Karpas-422 (cell line): ENCODE results near the gene CLOCK. TPM values are rescaled to one million over a fixed set of nuclear protein-coding genes. Genes with fewer than 3 reads are reported as not detected.

Source experiments
- DNase-seq: peaks from one replicate; pipeline ENCODE4 v3.0.0-alpha.2; 2015
- H2AFZ ChIP-seq: fragments of 200-600 bp; sonication (generic); 2 replicates; pipeline ENCODE4 v1.6.1; 2014; ENCODE audit warnings: antibody characterized with exemption, low read length, mixed read lengths
- H3K27ac ChIP-seq: fragments of 200-600 bp; sonication (generic); 2 replicates; pipeline ENCODE4 v1.5.1; 2014; ENCODE audit warnings: mild to moderate bottlenecking, low read length, moderate library complexity
- H3K27me3 ChIP-seq: fragments of 200-600 bp; sonication (generic); 2 replicates; pipeline ENCODE4 v1.6.1; 2014; ENCODE audit warnings: low read length, mixed read lengths
- H3K36me3 ChIP-seq: fragments of 200-600 bp; sonication (generic); 2 replicates; pipeline ENCODE4 v1.6.1; 2014; ENCODE audit warnings: low read length, mixed read lengths; ENCODE audit not compliant: insufficient read depth
- H3K4me1 ChIP-seq: fragments of 200-600 bp; sonication (generic); 2 replicates; pipeline ENCODE4 v1.6.1; 2014; ENCODE audit warnings: mild to moderate bottlenecking, low read length, mixed read lengths
- H3K4me2 ChIP-seq: fragments of 200-600 bp; sonication (generic); 2 replicates; pipeline ENCODE4 v1.6.1; 2014; ENCODE audit warnings: low read length, low read depth, mild to moderate bottlenecking; ENCODE audit not compliant: poor library complexity, severe bottlenecking
- H3K4me3 ChIP-seq: fragments of 200-600 bp; sonication (generic); 2 replicates; pipeline ENCODE4 v1.5.1; 2014; ENCODE audit warnings: mild to moderate bottlenecking, antibody characterized with exemption, low read length, mixed read lengths
- H3K79me2 ChIP-seq: fragments of 200-600 bp; sonication (generic); 2 replicates; pipeline ENCODE4 v1.6.1; 2014; ENCODE audit warnings: mild to moderate bottlenecking, low read length, mixed read lengths
- H3K9ac ChIP-seq: fragments of 200-600 bp; sonication (generic); 2 replicates; pipeline ENCODE4 v1.6.0; 2014; ENCODE audit warnings: low read length
- H3K9me2 ChIP-seq: fragments of 200-600 bp; sonication (generic), shearing (Covaris generic); replicated peaks from 2 replicates; pipeline ENCODE4 v1.6.0; 2014; ENCODE audit warnings: mild to moderate bottlenecking, low read length, moderate library complexity; ENCODE audit not compliant: insufficient read depth
- H3K9me3 ChIP-seq: fragments of 300-700, 200-600 bp; sonication (generic); 2 replicates; pipeline ENCODE4 v1.6.1; 2014; ENCODE audit warnings: low read length, mixed read lengths
- H4K20me1 ChIP-seq: fragments of 200-600 bp; sonication (generic); 2 replicates; pipeline ENCODE4 v1.6.1; 2014; ENCODE audit warnings: mild to moderate bottlenecking, antibody characterized with exemption, low read length, low read depth; ENCODE audit not compliant: insufficient read depth
- total RNA-seq: library from RNA; depleted of rRNA; stranded (reverse); fragments of >200 nt; shearing (Covaris generic); gene quantifications from 2 replicates; pipeline ENCODE4 v1.2.3, GENCODE V29; 2014; ENCODE audit warnings: low replicate concordance

CLOCK gene
- total RNA-seq, 1 experiment from 2014 or later: 2.3 TPM

GRCh38 chr4:55458164-55458563 lies 88.5 kb downstream of the CLOCK start:
- H3K4me1 ChIP-seq: no peaks in the 10 kb centered on the region
- H3K9me3 ChIP-seq: no peaks in the 10 kb centered on the region
- no peak overlapping the region for H3K9ac ChIP-seq
- no peak overlapping the region for H2AFZ ChIP-seq
- no peaks in the 10 kb centered on the region for H4K20me1 ChIP-seq
- H3K4me2 ChIP-seq: no peak overlapping the region
- no peak overlapping the region for H3K4me3 ChIP-seq
- H3K36me3 ChIP-seq: no peaks in the 10 kb centered on the region
- H3K9me2 ChIP-seq: no peaks in the 10 kb centered on the region
- no peaks in the 10 kb centered on the region for H3K79me2 ChIP-seq
- no peak overlapping the region for H3K27ac ChIP-seq
- no peak for DNase-seq
- H3K27me3 ChIP-seq: no peaks in the 10 kb centered on the region

- no peak for DNase-seq
- Histone ChIP-seq H4K20me1 (no peaks in the 10 kb centered on the region), H3K79me2 (no peaks in the 10 kb centered on the region), H3K4me1 (no peaks in the 10 kb centered on the region), H3K9ac (no peak overlapping the region), H3K4me2 (no peak overlapping the region), H3K27ac (no peak overlapping the region), H3K36me3 (no peaks in the 10 kb centered on the region), H3K27me3 (no peaks in the 10 kb centered on the region), H3K9me2 (no peaks in the 10 kb centered on the region; the same call in 1 of the 2 replicates), H3K9me3 (no peaks in the 10 kb centered on the region), H2AFZ (no peak overlapping the region), H3K4me3 (no peak overlapping the region)
Observed at GRCh38 chr4:55450566-55450965, 96.1 kb downstream of the CLOCK start.

GRCh38 chr4:55447831-55448230 lies 98.9 kb downstream of the CLOCK start:
- Histone ChIP-seq H3K9me2 (no peaks in the 10 kb centered on the region; the same call in 1 of the 2 replicates), H3K36me3 (no peaks in the 10 kb centered on the region), H2AFZ (no peak overlapping the region), H3K27me3 (no peaks in the 10 kb centered on the region), H3K27ac (no peak overlapping the region), H3K79me2 (no peaks in the 10 kb centered on the region), H3K4me1 (no peaks in the 10 kb centered on the region), H3K9ac (no peak overlapping the region), H3K4me3 (no peak overlapping the region), H4K20me1 (no peaks in the 10 kb centered on the region), H3K4me2 (no peak overlapping the region), H3K9me3 (no peaks in the 10 kb centered on the region)
- no peak for DNase-seq

- Histone ChIP-seq H3K27ac (no peak overlapping the region), H2AFZ (no peak overlapping the region), H3K36me3 (no peaks in the 10 kb centered on the region), H3K4me3 (no peak overlapping the region), H3K4me1 (no peaks in the 10 kb centered on the region), H3K9me2 (no peaks in the 10 kb centered on the region; the same call in 1 of the 2 replicates), H3K79me2 (no peaks in the 10 kb centered on the region), H3K9ac (no peak overlapping the region), H3K27me3 (no peaks in the 10 kb centered on the region), H3K4me2 (no peak overlapping the region), H4K20me1 (no peaks in the 10 kb centered on the region), H3K9me3 (no peaks in the 10 kb centered on the region)
- DNase-seq: no peak
Observed at GRCh38 chr4:55447108-55447708, 99.5 kb downstream of the CLOCK start.

GRCh38 chr4:55446578-55446922 lies 100.2 kb downstream of the CLOCK start:
- Histone ChIP-seq H3K27ac (no peak overlapping the region), H2AFZ (no peak overlapping the region), H3K9me2 (no peaks in the 10 kb centered on the region; the same call in 1 of the 2 replicates), H3K9me3 (no peaks in the 10 kb centered on the region), H3K4me2 (no peak overlapping the region), H3K4me1 (no peaks in the 10 kb centered on the region), H3K27me3 (no peaks in the 10 kb centered on the region), H3K79me2 (no peaks in the 10 kb centered on the region), H3K36me3 (no peaks in the 10 kb centered on the region), H3K4me3 (no peak overlapping the region), H3K9ac (no peak overlapping the region), H4K20me1 (no peaks in the 10 kb centered on the region)
- no peak for DNase-seq

GRCh38 chr4:55445921-55446577 lies 100.7 kb downstream of the CLOCK start:
- DNase-seq: no peak
- Histone ChIP-seq H3K79me2 (no peaks in the 10 kb centered on the region), H3K27me3 (no peaks in the 10 kb centered on the region), H3K4me3 (no peak overlapping the region), H3K4me2 (no peak overlapping the region), H4K20me1 (no peaks in the 10 kb centered on the region), H2AFZ (no peak overlapping the region), H3K4me1 (no peaks in the 10 kb centered on the region), H3K9ac (no peak overlapping the region), H3K9me3 (no peaks in the 10 kb centered on the region), H3K9me2 (no peaks in the 10 kb centered on the region; the same call in 1 of the 2 replicates), H3K27ac (no peak overlapping the region), H3K36me3 (no peaks in the 10 kb centered on the region)

- no peaks in the 10 kb centered on the region; the same call in 1 of the 2 replicates for H3K9me2 ChIP-seq
- no peak overlapping the region for H2AFZ ChIP-seq
- no peak overlapping the region for H3K4me3 ChIP-seq
- peak; percentile 51 for DNase-seq
- no peak overlapping the region for H3K9ac ChIP-seq
- no peaks in the 10 kb centered on the region for H3K9me3 ChIP-seq
- no peaks in the 10 kb centered on the region for H3K79me2 ChIP-seq
- no peaks in the 10 kb centered on the region for H3K4me1 ChIP-seq
- H3K4me2 ChIP-seq: no peak overlapping the region
- no peaks in the 10 kb centered on the region for H4K20me1 ChIP-seq
- H3K36me3 ChIP-seq: no peaks in the 10 kb centered on the region
- no peaks in the 10 kb centered on the region for H3K27me3 ChIP-seq
- H3K27ac ChIP-seq: no peak overlapping the region
Observed at GRCh38 chr4:55444827-55445226, 101.9 kb downstream of the CLOCK start.

- no peaks in the 10 kb centered on the region for H3K9me2 ChIP-seq
- H3K27me3 ChIP-seq: no peaks in the 10 kb centered on the region
- no peak overlapping the region for H2AFZ ChIP-seq
- H3K4me3 ChIP-seq: no peak overlapping the region
- no peak for DNase-seq
- H4K20me1 ChIP-seq: no peaks in the 10 kb centered on the region
- no peaks in the 10 kb centered on the region for H3K9me3 ChIP-seq
- no peaks in the 10 kb centered on the region for H3K79me2 ChIP-seq
- no peaks in the 10 kb centered on the region for H3K4me1 ChIP-seq
- H3K27ac ChIP-seq: no peak overlapping the region
- H3K9ac ChIP-seq: no peak overlapping the region
- H3K36me3 ChIP-seq: no peaks in the 10 kb centered on the region; the same call in 1 of the 2 replicates
- H3K4me2 ChIP-seq: no peak overlapping the region
Observed at GRCh38 chr4:55442541-55442940, 104.2 kb downstream of the CLOCK start.
